Measurements from ENCODE around the gene FRAS1.

The FRAS1 gene

GRCh38 chr4:78310740-78311115, 253.6 kb downstream of the FRAS1 start:
- POLR2A ChIA-PET: no interaction called here
- CTCF ChIA-PET: no interaction called here
- DNase-seq (ENCODE audit: extremely low spot score): no peak
- TF ChIP-seq CTCF (IDR thresholded peaks at IDR 0.05; ENCODE audit: control extremely low read depth, extremely low read depth, low read depth, missing control alignments): no peak

GRCh38 chr4:78311306-78311705, 254.2 kb downstream of the FRAS1 start:
- no peak for TF ChIP-seq CTCF (IDR thresholded peaks at IDR 0.05; ENCODE audit: control extremely low read depth, extremely low read depth, low read depth, missing control alignments)
- ChIA-PET POLR2A (no interaction called here), CTCF (no interaction called here)
- DNase-seq (ENCODE audit: extremely low spot score): no peak

- no peak for DNase-seq (ENCODE audit: extremely low spot score)
- ChIA-PET CTCF (no interaction called here), POLR2A (no interaction called here)
- TF ChIP-seq CTCF (IDR thresholded peaks at IDR 0.05; ENCODE audit: control extremely low read depth, extremely low read depth, low read depth, missing control alignments): no peak
These were observed 256.0 kb downstream of the FRAS1 start for GRCh38 chr4:78312989-78313753.

GRCh38 chr4:78313754-78314120, 256.6 kb downstream of the FRAS1 start:
- CTCF ChIA-PET: no interaction called here
- DNase-seq (ENCODE audit: extremely low spot score): no peak

GRCh38 chr4:78318126-78318525, 261.0 kb downstream of the FRAS1 start:
- CTCF ChIA-PET: no interaction called here
- DNase-seq (ENCODE audit: extremely low spot score): no peak
- no peak for TF ChIP-seq CTCF (IDR thresholded peaks at IDR 0.05; ENCODE audit: control extremely low read depth, extremely low read depth, low read depth, missing control alignments)
- POLR2A ChIA-PET: no interaction called here

More at GRCh38 chr4:78313754-78314120, 256.6 kb downstream of the FRAS1 start:
- TF ChIP-seq CTCF (IDR thresholded peaks at IDR 0.05; ENCODE audit: control extremely low read depth, extremely low read depth, low read depth, missing control alignments): no peak
- POLR2A ChIA-PET: no interaction called here

- no peak for DNase-seq (ENCODE audit: extremely low spot score)
- POLR2A ChIA-PET: no interaction called here
- no peak for TF ChIP-seq CTCF (IDR thresholded peaks at IDR 0.05; ENCODE audit: control extremely low read depth, extremely low read depth, low read depth, missing control alignments)
- CTCF ChIA-PET: interaction anchor here (1.9 kb wide), 1 partner anchor 11 kb away, joined by 4 read pairs; no protein-coding TSS in a partner anchor
These were observed 263.3 kb downstream of the FRAS1 start for GRCh38 chr4:78320349-78320935.
